ENCODE measurements around the gene ICAM2.

ICAM2 gene

DNA sequence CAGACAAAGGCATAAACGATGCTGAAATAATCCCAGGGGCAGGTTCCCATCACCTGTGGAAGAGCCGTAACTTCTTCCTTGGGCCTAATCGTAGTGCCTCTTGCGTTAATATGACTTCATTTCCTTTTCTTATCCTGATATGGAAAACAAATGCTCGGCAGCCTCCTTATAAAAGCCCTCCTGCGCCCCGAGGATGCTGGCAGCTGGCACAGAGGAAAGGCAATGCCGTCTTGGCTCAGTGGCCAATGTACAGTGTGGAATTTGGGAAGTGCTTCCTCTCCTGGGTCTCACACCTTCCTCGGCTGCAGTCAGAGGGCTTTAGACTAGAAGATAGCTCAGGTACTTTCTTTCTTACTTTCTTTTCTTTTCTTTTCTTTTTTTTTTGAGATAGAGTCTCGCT lies 51.2 kb downstream of the ICAM2 start:
- no peak overlapping the region for H3K4me3 ChIP-seq (ENCODE audit: low read depth, low read length)
- TF ChIP-seq, protein P1, sequence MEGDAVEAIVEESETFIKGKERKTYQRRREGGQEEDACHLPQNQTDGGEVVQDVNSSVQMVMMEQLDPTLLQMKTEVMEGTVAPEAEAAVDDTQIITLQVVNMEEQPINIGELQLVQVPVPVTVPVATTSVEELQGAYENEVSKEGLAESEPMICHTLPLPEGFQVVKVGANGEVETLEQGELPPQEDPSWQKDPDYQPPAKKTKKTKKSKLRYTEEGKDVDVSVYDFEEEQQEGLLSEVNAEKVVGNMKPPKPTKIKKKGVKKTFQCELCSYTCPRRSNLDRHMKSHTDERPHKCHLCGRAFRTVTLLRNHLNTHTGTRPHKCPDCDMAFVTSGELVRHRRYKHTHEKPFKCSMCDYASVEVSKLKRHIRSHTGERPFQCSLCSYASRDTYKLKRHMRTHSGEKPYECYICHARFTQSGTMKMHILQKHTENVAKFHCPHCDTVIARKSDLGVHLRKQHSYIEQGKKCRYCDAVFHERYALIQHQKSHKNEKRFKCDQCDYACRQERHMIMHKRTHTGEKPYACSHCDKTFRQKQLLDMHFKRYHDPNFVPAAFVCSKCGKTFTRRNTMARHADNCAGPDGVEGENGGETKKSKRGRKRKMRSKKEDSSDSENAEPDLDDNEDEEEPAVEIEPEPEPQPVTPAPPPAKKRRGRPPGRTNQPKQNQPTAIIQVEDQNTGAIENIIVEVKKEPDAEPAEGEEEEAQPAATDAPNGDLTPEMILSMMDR (IDR thresholded peaks at IDR 0.05; ENCODE audit: insufficient read depth, low read length, missing control alignments), result no peak
- POLR2A ChIA-PET, result no interaction called here
- CTCF ChIA-PET, result interaction anchor here (1.0 to 2.3 kb wide), 8 partner anchors 10 to 164 kb away, joined by 3 to 10 read pairs (median 3); partner anchors contain the start of gene GH1
- DNase-seq (ENCODE audit: low read depth, low spot score), result no peak

DNA sequence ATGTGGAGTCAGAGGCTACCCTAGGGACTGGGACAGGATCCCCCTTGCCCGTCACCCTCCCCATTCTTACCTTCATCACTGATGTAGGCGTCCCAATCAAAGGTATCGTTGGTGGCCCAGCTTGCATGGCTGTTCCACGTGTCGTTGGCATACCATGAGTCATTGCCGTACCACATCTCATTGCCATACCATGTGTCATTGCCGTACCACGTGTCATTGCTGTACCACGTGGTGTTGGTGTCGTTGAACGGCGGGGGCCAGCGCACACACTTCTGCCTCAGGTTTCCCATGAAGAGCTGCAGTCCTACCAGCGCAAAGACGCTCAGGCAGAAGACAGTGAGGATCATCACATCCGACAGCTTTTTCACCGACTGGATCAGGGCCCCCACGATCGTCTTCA lies 52.5 kb downstream of the ICAM2 start:
- DNase-seq (ENCODE audit: low read depth, low spot score), result no peak
- POLR2A ChIA-PET, result no interaction called here
- H3K4me3 ChIP-seq (ENCODE audit: low read depth, low read length), result no peak overlapping the region
- CTCF ChIA-PET, result interaction anchor here (0.8 to 1.8 kb wide), 6 partner anchors 14 to 60 kb away, joined by 3 to 6 read pairs (median 3); no protein-coding TSS in a partner anchor
- TF ChIP-seq, protein P1 (IDR thresholded peaks at IDR 0.05; ENCODE audit: insufficient read depth, low read length, missing control alignments), result no peak

DNA sequence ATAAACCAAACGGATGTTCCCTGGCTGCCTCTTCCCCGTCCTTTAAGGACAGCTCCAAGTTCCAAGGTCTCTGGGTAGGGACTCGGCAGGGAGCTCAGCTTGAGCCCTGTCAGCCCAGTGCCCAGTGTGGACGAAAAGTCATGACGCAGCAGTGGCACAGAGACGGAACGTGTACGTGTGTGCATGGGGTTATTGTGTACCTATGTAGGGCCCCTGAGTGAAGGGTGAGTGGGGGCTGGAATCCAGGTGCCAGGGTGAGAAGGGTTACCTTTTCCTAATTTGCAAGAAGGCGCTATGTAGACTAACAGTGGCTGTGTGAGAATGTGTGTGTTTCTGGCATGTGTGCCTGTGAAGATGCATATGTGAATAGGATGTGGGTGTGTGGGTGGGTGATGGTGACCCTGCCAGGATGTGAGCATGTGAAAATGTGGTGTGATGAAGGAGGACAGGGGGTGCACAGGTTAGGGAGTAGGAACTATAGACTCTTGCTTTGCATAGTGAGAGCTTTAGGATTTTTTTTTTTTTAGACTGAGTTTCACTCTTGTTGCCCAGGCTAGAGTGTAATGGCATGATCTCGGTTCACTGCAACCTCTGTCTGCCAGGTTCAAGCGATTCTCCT lies 53.7 kb downstream of the ICAM2 start:
- no peak overlapping the region for H3K4me3 ChIP-seq (ENCODE audit: low read depth, low read length)
- TF ChIP-seq, protein P1 (IDR thresholded peaks at IDR 0.05; ENCODE audit: insufficient read depth, low read length, missing control alignments), result no peak
- POLR2A ChIA-PET, result no interaction called here
- CTCF ChIA-PET, result interaction anchor here (1.3 to 1.9 kb wide), 3 partner anchors 9 to 20 kb away, joined by 3 to 9 read pairs (median 6); no protein-coding TSS in a partner anchor
- no peak for DNase-seq (ENCODE audit: low read depth, low spot score)

DNA sequence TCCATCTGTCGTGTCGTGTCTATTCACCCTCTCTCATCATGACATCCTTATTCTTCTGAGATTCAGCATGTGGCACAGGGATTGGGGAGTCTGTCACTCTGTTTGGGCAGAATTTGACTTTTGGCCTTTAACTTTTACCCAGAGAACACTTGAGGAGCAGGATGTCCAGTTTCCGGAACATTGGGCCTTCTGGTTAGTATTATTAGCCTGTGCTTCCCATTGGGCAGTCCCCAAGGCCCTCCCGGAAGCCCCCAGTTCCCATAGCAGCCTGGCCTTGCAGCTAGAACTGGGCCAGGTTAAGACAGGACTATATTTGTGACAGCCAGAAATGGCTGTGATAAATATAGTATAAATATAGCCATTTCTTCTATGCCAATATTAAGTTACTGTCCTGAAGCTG lies 57.3 kb downstream of the ICAM2 start:
- TF ChIP-seq, protein P1 (IDR thresholded peaks at IDR 0.05; ENCODE audit: insufficient read depth, low read length, missing control alignments), result no peak
- DNase-seq (ENCODE audit: low read depth, low spot score), result no peak
- ChIA-PET CTCF (interaction anchor here (1.6 to 6.6 kb wide), 3 partner anchors 13 to 171 kb away, joined by 5 to 53 read pairs (median 11); no protein-coding TSS in a partner anchor), POLR2A (no interaction called here)
- H3K4me3 ChIP-seq (ENCODE audit: low read depth, low read length), result no peak overlapping the region

DNA sequence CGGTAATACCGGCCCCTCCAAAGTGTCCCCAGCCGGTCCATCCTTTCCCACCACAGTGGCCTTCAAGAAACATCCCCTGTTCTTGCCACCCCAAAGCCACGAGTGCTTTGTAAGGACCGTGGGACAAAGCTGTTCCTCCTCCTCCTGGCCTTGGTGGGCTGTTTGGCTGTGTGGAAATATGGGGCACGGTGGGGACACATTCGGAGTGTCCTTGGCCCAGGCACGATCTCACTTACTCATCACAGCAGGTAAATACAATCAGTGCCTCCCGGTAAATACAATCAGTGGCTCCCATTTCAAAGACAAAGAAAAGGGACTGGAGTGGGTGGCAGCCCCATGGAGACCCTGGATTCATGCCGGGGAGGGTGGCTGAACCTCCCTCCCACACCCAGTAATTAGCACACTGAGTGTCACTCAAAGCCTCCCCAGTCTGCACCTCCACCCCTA lies 58.1 kb downstream of the ICAM2 start:
- DNase-seq (ENCODE audit: low read depth, low spot score), result no peak
- TF ChIP-seq, protein P1 (IDR thresholded peaks at IDR 0.05; ENCODE audit: insufficient read depth, low read length, missing control alignments), result no peak
- POLR2A ChIA-PET, result no interaction called here
- CTCF ChIA-PET, result interaction anchor here (1.1 to 6.6 kb wide), 3 partner anchors 10 to 64 kb away, joined by 3 to 53 read pairs (median 4); no protein-coding TSS in a partner anchor
- H3K4me3 ChIP-seq (ENCODE audit: low read depth, low read length), result no peak overlapping the region

DNA sequence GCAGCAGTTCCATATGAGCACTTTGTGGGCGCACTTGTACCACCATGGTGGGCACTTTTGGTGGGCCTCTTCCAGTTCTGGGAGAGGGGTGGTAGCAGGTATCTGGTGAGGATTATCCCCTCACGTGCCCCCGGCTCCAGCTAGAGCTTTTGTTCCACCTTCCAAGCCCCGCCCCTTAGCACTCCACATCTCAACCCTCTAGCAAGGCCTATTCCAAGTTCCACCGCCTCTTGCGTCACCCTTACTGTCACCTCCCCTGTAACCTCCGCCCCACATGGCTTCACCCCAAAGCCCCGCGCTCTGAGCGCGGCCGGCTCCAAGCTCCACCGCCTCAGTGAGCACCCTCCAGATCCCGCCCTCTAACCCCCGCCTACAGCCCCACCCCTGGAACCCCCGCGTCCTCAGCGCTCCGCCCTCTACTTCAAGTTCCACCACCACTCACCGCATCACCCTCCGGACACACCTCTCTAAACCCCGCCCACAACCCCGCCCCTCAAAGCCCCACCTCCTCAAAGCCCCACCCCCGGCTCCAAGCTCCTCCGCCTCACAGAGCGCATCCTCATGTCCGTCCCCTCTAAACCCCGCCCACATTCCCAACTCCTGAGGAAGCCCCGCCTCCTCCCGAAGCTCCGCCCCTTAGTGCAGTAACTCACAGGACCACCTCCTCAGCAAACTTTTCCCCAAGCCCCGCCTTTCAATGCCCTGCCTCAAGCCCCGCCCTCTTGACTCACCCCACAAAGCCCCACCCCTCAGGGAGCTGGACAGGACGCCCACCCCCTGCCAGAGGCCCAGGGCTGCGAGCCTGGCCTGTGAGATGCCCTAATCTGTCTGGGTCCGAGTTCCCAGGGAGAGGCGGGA lies 58.8 kb downstream of the ICAM2 start:
- ChIA-PET CTCF (interaction anchor here (1.1 to 6.6 kb wide), 4 partner anchors 9 to 64 kb away, joined by 3 to 53 read pairs (median 4); partner anchors contain the start of gene GH1), POLR2A (no interaction called here)
- TF ChIP-seq, protein P1 (IDR thresholded peaks at IDR 0.05; ENCODE audit: insufficient read depth, low read length, missing control alignments), result no peak
- no peak for DNase-seq (ENCODE audit: low read depth, low spot score)
- H3K4me3 ChIP-seq (ENCODE audit: low read depth, low read length), result no peak overlapping the region

Measured in AG04449 (cell line).